Dedifferentiated amniotic fluid mesenchymal stem cell (primary cell): ENCODE results near the gene ADGRB3.
A peak's percentile ranks its signal among the peaks of the same experiment; 100 is the strongest.
"Not testable (repeated sequence)": the region's sequence is repeated elsewhere in the genome, so short reads cannot be mapped to it uniquely, and the experiment has no call there.

Experiments used
- DNase-seq: peaks from one replicate; pipeline ENCODE4 v3.0.0-alpha.2; 2016; ENCODE audit errors: extremely low spot score

ADGRB3 gene

GRCh38 chr6:68941345-68941744, 306.3 kb downstream of the ADGRB3 start:
- DNase-seq: no peak

GRCh38 chr6:68947721-68948120, 312.6 kb downstream of the ADGRB3 start:
- DNase-seq: no peak

- DNase-seq: no peak
Observed at GRCh38 chr6:68951270-68951669, 316.2 kb downstream of the ADGRB3 start.

- DNase-seq: no peak
Observed at GRCh38 chr6:68958327-68958726, 323.2 kb downstream of the ADGRB3 start.

- no peak for DNase-seq
Observed at GRCh38 chr6:68967549-68968300, 332.6 kb downstream of the ADGRB3 start.

- DNase-seq: no peak
Observed at GRCh38 chr6:68968301-68968649, 333.2 kb downstream of the ADGRB3 start.

GRCh38 chr6:68973066-68973465, 338.0 kb downstream of the ADGRB3 start:
- no peak for DNase-seq

- no peak for DNase-seq
Observed at GRCh38 chr6:68975064-68975463, 340.0 kb downstream of the ADGRB3 start.

- no peak for DNase-seq
Observed at GRCh38 chr6:68975816-68976215, 340.7 kb downstream of the ADGRB3 start.

- DNase-seq: no peak
Observed at GRCh38 chr6:68976260-68976659, 341.2 kb downstream of the ADGRB3 start.

- DNase-seq: no peak
Observed at GRCh38 chr6:68978411-68978810, 343.3 kb downstream of the ADGRB3 start.

GRCh38 chr6:68981668-68982067, 346.6 kb downstream of the ADGRB3 start:
- DNase-seq: not testable (repeated sequence)

- DNase-seq: no peak
Observed at GRCh38 chr6:68988698-68989097, 353.6 kb downstream of the ADGRB3 start.

- no peak for DNase-seq
Observed at GRCh38 chr6:68990317-68990716, 355.2 kb downstream of the ADGRB3 start.

- no peak for DNase-seq
Observed at GRCh38 chr6:68993911-68994310, 358.8 kb downstream of the ADGRB3 start.

GRCh38 chr6:68994521-68994920, 359.4 kb downstream of the ADGRB3 start:
- DNase-seq: no peak

GRCh38 chr6:69005199-69005598, 370.1 kb downstream of the ADGRB3 start:
- DNase-seq: no peak

- DNase-seq: no peak
Observed at GRCh38 chr6:69007781-69008180, 372.7 kb downstream of the ADGRB3 start.

- peak; percentile 5 for DNase-seq
Observed at GRCh38 chr6:69012211-69012610, 377.1 kb downstream of the ADGRB3 start.

GRCh38 chr6:69012876-69013275, 377.8 kb downstream of the ADGRB3 start:
- no peak for DNase-seq

- DNase-seq: no peak
Observed at GRCh38 chr6:69018906-69019305, 383.8 kb downstream of the ADGRB3 start.

- no peak for DNase-seq
Observed at GRCh38 chr6:69019832-69020231, 384.8 kb downstream of the ADGRB3 start.

- no peak for DNase-seq
Observed at GRCh38 chr6:69022993-69023392, 387.9 kb downstream of the ADGRB3 start.

GRCh38 chr6:69026243-69026642, 391.2 kb downstream of the ADGRB3 start:
- no peak for DNase-seq
